Breast epithelium (tissue), 3 donors: ENCODE results near the gene SRRM1.

Source experiments
- POLR2A ChIP-seq: fragments of 450-650 bp; IDR thresholded peaks from one replicate; pipeline ENCODE4 v1.6.1; 2016; ENCODE audit warnings: antibody characterized with exemption, mild to moderate bottlenecking, moderate library complexity
- POLR2AphosphoS5 ChIP-seq, 3 donors: sonication (generic); formaldehyde crosslinking; IDR thresholded peaks; one replicate each; pipeline ENCODE4 v1.6.1; 2017; ENCODE audit warnings: antibody characterized with exemption in 3 of 3
- TF ChIP-seq, protein P1 (sequence below), 3 donors: fragments of 450-650 bp; IDR thresholded peaks; one replicate each; pipeline ENCODE4 v1.5.1; 2016 to 2017; ENCODE audit warnings: antibody characterized with exemption in 3 of 3, mild to moderate bottlenecking in 3 of 3, moderate library complexity in 3 of 3

DNA sequence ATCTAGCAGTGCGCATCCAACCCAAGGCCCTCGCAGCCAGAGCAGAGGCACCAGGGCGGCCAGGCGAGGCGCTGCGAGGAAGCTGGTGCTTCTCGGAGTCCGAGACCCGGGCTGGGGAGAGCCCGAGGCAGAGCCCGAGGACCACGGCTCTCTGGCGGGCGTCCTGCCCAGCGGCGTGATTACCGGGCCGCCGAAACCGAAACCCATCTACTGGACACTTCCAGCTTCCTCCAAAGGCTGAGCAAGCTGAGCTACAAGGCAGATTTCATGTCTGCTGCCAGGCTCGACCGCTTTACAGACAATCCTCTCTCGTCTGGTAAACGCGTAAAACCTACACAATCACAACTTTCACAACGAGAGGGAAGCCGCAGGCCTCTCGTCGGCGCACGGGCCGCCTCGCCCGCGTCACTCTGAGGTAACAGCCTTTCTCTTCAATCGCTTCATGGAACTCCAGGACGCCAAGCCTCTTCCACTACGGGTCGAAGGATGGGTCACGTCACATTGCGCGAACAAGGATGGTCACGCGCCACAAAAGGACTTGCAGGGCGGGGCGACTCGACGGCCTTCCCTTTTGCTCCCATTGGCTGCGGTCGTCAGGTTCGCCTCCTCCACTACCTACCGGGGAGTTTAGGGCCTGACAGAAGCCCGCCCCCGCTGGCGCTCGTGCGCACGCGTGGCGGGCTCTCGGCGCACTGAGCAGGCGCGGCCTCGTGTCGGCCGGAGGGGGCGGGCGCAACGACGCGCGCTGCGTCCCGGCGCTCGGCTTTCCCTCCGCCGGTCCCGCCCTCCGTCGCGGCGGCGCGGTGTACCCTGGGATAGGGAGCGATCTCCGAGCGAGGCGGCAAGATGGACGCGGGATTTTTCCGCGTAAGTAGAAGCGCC, at the start of gene SRRM1:
- TF ChIP-seq, protein P1, sequence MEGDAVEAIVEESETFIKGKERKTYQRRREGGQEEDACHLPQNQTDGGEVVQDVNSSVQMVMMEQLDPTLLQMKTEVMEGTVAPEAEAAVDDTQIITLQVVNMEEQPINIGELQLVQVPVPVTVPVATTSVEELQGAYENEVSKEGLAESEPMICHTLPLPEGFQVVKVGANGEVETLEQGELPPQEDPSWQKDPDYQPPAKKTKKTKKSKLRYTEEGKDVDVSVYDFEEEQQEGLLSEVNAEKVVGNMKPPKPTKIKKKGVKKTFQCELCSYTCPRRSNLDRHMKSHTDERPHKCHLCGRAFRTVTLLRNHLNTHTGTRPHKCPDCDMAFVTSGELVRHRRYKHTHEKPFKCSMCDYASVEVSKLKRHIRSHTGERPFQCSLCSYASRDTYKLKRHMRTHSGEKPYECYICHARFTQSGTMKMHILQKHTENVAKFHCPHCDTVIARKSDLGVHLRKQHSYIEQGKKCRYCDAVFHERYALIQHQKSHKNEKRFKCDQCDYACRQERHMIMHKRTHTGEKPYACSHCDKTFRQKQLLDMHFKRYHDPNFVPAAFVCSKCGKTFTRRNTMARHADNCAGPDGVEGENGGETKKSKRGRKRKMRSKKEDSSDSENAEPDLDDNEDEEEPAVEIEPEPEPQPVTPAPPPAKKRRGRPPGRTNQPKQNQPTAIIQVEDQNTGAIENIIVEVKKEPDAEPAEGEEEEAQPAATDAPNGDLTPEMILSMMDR (IDR thresholded peaks at IDR 0.05): peak; percentile 7 to 25 (median 20)
- peak; percentile 100 for TF ChIP-seq POLR2A
- TF ChIP-seq POLR2AphosphoS5 (IDR thresholded peaks at IDR 0.05): peak; percentile 100
